Measurements from ENCODE around the gene CYP26A1.

DNA sequence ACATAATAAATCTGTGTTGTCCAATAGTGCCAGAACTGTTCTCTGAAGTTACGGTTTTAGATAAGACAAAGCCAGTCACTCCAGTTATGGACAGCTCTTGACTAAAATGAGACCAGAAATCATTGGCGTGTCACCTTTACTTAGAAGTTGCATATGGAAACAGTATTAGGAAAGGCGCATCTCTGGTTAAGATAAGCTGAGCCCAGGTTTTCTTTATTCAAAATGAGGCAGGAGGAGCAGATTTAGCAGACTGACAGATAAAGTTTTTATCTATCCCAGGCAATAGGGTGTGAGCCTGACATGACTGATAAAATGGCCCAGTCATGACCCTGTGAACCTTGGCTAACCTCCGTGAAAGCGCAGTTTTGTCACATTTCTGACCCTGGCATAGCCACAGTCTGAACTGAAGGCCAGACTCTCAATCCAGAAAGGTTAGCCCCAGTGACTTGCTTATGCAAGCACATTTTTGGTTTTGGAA lies 4.2 kb downstream of the CYP26A1 start:
- TF ChIP-seq, protein P1, sequence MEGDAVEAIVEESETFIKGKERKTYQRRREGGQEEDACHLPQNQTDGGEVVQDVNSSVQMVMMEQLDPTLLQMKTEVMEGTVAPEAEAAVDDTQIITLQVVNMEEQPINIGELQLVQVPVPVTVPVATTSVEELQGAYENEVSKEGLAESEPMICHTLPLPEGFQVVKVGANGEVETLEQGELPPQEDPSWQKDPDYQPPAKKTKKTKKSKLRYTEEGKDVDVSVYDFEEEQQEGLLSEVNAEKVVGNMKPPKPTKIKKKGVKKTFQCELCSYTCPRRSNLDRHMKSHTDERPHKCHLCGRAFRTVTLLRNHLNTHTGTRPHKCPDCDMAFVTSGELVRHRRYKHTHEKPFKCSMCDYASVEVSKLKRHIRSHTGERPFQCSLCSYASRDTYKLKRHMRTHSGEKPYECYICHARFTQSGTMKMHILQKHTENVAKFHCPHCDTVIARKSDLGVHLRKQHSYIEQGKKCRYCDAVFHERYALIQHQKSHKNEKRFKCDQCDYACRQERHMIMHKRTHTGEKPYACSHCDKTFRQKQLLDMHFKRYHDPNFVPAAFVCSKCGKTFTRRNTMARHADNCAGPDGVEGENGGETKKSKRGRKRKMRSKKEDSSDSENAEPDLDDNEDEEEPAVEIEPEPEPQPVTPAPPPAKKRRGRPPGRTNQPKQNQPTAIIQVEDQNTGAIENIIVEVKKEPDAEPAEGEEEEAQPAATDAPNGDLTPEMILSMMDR (IDR thresholded peaks at IDR 0.05): no peak
- no peak for TF ChIP-seq EP300 (IDR thresholded peaks at IDR 0.05)

Data from ovary (tissue), 3 donors.